ENCODE results near the gene HSD11B1L. TPM values are rescaled to one million over a fixed set of nuclear protein-coding genes. Genes with fewer than 3 reads are reported as not detected.

Gene HSD11B1L
- total RNA-seq, 1 experiment from 2014 or later: 6.0 TPM

GRCh38 chr19:5676105-5676771 lies 4.6 kb upstream of the HSD11B1L start (continued):
- TF ChIP-seq ZBTB33 (IDR thresholded peaks at IDR 0.05; ENCODE audit: extremely low read depth, insufficient replicate concordance, low read length): no peak

- no peak overlapping the region for H3K9ac ChIP-seq (ENCODE audit: low read length)
- DNase-seq (ENCODE audit: low read depth, low spot score): no peak
- H3K36me3 ChIP-seq (ENCODE audit: control insufficient read depth in 1 of 2, insufficient read depth in 2 of 2, low read length in 2 of 2): no peaks in the 10 kb centered on the region
- no peak overlapping the region for H3K4me2 ChIP-seq (ENCODE audit: low read length)
- TF ChIP-seq EZH2phosphoT487 (IDR thresholded peaks at IDR 0.05; ENCODE audit: borderline replicate concordance): no peak
- no peak for TF ChIP-seq SIN3A (IDR thresholded peaks at IDR 0.05; ENCODE audit: low read depth)
- TF ChIP-seq POLR2A (IDR thresholded peaks at IDR 0.05; ENCODE audit: borderline replicate concordance, extremely low read depth, insufficient read depth, insufficient read length): no peak
- no peak for TF ChIP-seq TCF7L2 (IDR thresholded peaks at IDR 0.05; ENCODE audit: borderline replicate concordance, extremely low read depth, insufficient read depth, insufficient read length)
- TF ChIP-seq ATF3 (IDR thresholded peaks at IDR 0.05): no peak
- TF ChIP-seq ZNF274 (IDR thresholded peaks at IDR 0.05; ENCODE audit: low read depth, low read length): no peak
- no peak for TF ChIP-seq CTCF (IDR thresholded peaks at IDR 0.05 in 2 of 3, conservative IDR thresholded peaks at IDR 0.05 in 1 of 3; ENCODE audit: borderline replicate concordance in 1 of 3, insufficient read depth in 1 of 3, low read depth in 2 of 3, low read length in 2 of 3)
- TF ChIP-seq ELF1 (IDR thresholded peaks at IDR 0.05; ENCODE audit: borderline replicate concordance, low read depth): no peak
- TF ChIP-seq ZFX (IDR thresholded peaks at IDR 0.05): no peak
- no peak for TF ChIP-seq YY1 (IDR thresholded peaks at IDR 0.05; ENCODE audit: extremely low read depth, insufficient replicate concordance, low read depth, low read length)
- no peak for TF ChIP-seq RAD21 (IDR thresholded peaks at IDR 0.05; ENCODE audit: low read depth)
- TF ChIP-seq JUND (IDR thresholded peaks at IDR 0.05): no peak
- TF ChIP-seq MAX (IDR thresholded peaks at IDR 0.05): no peak
- H2AFZ ChIP-seq (ENCODE audit: low read depth, low read length, poor library complexity, severe bottlenecking): no peak overlapping the region
- BruUV-seq (replicated peaks): no TSS peak
- H4K20me1 ChIP-seq (ENCODE audit: insufficient read depth): no peaks in the 10 kb centered on the region
- no peak overlapping the region for H3K27ac ChIP-seq (ENCODE audit: low read depth, low read length)
- no peak for ATAC-seq
- no peaks in the 10 kb centered on the region for H3K9me3 ChIP-seq (ENCODE audit: control insufficient read depth in 1 of 2, insufficient read depth in 1 of 2, low read depth in 1 of 2, low read length in 2 of 2)
- peaks cover 5 to 17% of the 10 kb centered on the region in 2 experiments; a peak in 2 of 4 replicates for H3K4me1 ChIP-seq (ENCODE audit: control insufficient read depth in 1 of 2, insufficient read depth in 2 of 2, low read length in 2 of 2)
- POLR2A ChIA-PET: no interaction called here
- peaks cover 12% of the 10 kb centered on the region for H3K79me2 ChIP-seq (ENCODE audit: insufficient read depth, low read length)
- H3K4me3 ChIP-seq (replicated peaks in 1 of 2; ENCODE audit: low read depth in 1 of 2, low read length in 2 of 2): no peak overlapping the region
- intact Hi-C loops (cut with micrococcal nuclease): no loop called here
- no peaks in the 10 kb centered on the region for H3K9me2 ChIP-seq (ENCODE audit: insufficient read depth)
- RAD21 ChIA-PET (ENCODE audit: low non-redundant PET in 1 of 2, low total read pairs in 2 of 2, uncharacterized antibody in 2 of 2, unreplicated experiment in 2 of 2): no interaction called here
- CTCF ChIA-PET: interaction anchor here (1.3 kb wide), 1 partner anchor 10 kb away, joined by 5 read pairs; no protein-coding TSS in a partner anchor
- no peaks in the 10 kb centered on the region for H3K27me3 ChIP-seq (ENCODE audit: insufficient read depth, low read length)
Measured at GRCh38 chr19:5676772-5677105, 4.1 kb upstream of the HSD11B1L start.
